Neural cell (in vitro differentiated cells): ENCODE measurements around the gene BACE1-AS. TPM values are rescaled to one million over a fixed set of nuclear protein-coding genes. Genes with fewer than 3 reads are reported as not detected.

Source experiments
- H2AFZ ChIP-seq: fragments of 200-600, 300-800 bp; sonication (generic), shearing (Covaris generic); 2 replicates; pipeline ENCODE4 v1.6.0; 2014; ENCODE audit warnings: low read depth, mild to moderate bottlenecking, antibody characterized with exemption, low read length, moderate library complexity
- H3F3A ChIP-seq: fragments of 200-600 bp; shearing (Covaris generic); 2 replicates; pipeline ENCODE4 v1.6.1; 2016; ENCODE audit warnings: mild to moderate bottlenecking, moderate library complexity, mixed read lengths, antibody characterized with exemption, low read length; ENCODE audit not compliant: insufficient read depth, poor library complexity, severe bottlenecking
- H3K27ac ChIP-seq: fragments of 200-600, 300-800 bp; sonication (generic), shearing (Covaris generic); 2 replicates; pipeline ENCODE4 v1.5.1; 2014; ENCODE audit warnings: mild to moderate bottlenecking, low read length, moderate library complexity
- H3K27me3 ChIP-seq: fragments of 300-800, 200-600 bp; sonication (generic), shearing (Covaris generic); 2 replicates; pipeline ENCODE4 v1.6.0; 2014; ENCODE audit warnings: mild to moderate bottlenecking, low read depth, low read length, moderate library complexity; ENCODE audit not compliant: insufficient read depth
- H3K36me3 ChIP-seq: fragments of 300-800, 200-600 bp; sonication (generic), shearing (Covaris generic); 2 replicates; pipeline ENCODE4 v1.5.1; 2014; ENCODE audit warnings: mild to moderate bottlenecking, antibody characterized with exemption, low read length, moderate library complexity; ENCODE audit not compliant: insufficient read depth
- H3K4me2 ChIP-seq: fragments of 300-800, 200-600 bp; sonication (generic), shearing (Covaris generic); 2 replicates; pipeline ENCODE4 v1.6.0; 2014; ENCODE audit warnings: mild to moderate bottlenecking, low read length
- H3K4me3 ChIP-seq: fragments of 300-800, 200-600 bp; sonication (generic), shearing (Covaris generic); 2 replicates; pipeline ENCODE4 v1.5.1; 2014; ENCODE audit warnings: mild to moderate bottlenecking, low read length, moderate library complexity
- H3K79me2 ChIP-seq: fragments of 200-600 bp; shearing (Covaris generic); replicated peaks from 2 replicates; pipeline ENCODE4 v1.6.0; 2014; ENCODE audit warnings: mild to moderate bottlenecking, low read length, moderate library complexity; ENCODE audit not compliant: insufficient read depth
- H3K9ac ChIP-seq: fragments of 300-800, 200-600 bp; sonication (generic), shearing (Covaris generic); 2 replicates; pipeline ENCODE4 v1.6.1; 2016; ENCODE audit warnings: mild to moderate bottlenecking, low read length, mixed read lengths
- H3K9me2 ChIP-seq: fragments of 200-600 bp; shearing (Covaris generic); 2 replicates; pipeline ENCODE4 v1.6.1; 2016; ENCODE audit warnings: mild to moderate bottlenecking, low read length, mixed read lengths; ENCODE audit not compliant: insufficient read depth
- H3K9me3 ChIP-seq: fragments of 200-600, 300-800 bp; sonication (generic), shearing (Covaris generic); 2 replicates; pipeline ENCODE4 v1.6.1; 2016; ENCODE audit warnings: mild to moderate bottlenecking, mixed run types, low read length, moderate library complexity, mixed read lengths
- H4K20me1 ChIP-seq: fragments of 200-600 bp; shearing (Covaris generic); 2 replicates; pipeline ENCODE4 v1.6.1; 2016; ENCODE audit warnings: mild to moderate bottlenecking, mixed run types; ENCODE audit not compliant: insufficient read depth
- CTCF ChIP-seq: fragments of 450-650 bp; IDR thresholded peaks from 2 replicates; pipeline ENCODE4 v1.5.1; 2014; ENCODE audit warnings: antibody characterized with exemption, mild to moderate bottlenecking, moderate library complexity; ENCODE audit not compliant: poor library complexity, severe bottlenecking
- EP300 ChIP-seq: fragments of 450-650 bp; conservative IDR thresholded peaks from 2 replicates; pipeline ENCODE4 v1.6.1; 2014; ENCODE audit warnings: antibody characterized with exemption, mild to moderate bottlenecking, moderate library complexity; ENCODE audit not compliant: poor library complexity, severe bottlenecking
- EZH2 ChIP-seq: fragments of 200-600, 300-800 bp; shearing (Covaris generic), sonication (generic); IDR thresholded peaks from 2 replicates; pipeline ENCODE4 v1.6.1; 2014; ENCODE audit warnings: antibody characterized with exemption, low read length, borderline replicate concordance, mild to moderate bottlenecking; ENCODE audit not compliant: insufficient read depth, poor library complexity, severe bottlenecking
- MXI1 ChIP-seq: fragments of 450-650 bp; conservative IDR thresholded peaks from 2 replicates; pipeline ENCODE4 v1.6.1; 2014; ENCODE audit warnings: antibody characterized with exemption, mild to moderate bottlenecking; ENCODE audit not compliant: poor library complexity, severe bottlenecking
- POLR2AphosphoS5 ChIP-seq: IDR thresholded peaks from 2 replicates; pipeline ENCODE4 v1.6.1; 2012
- RAD21 ChIP-seq: fragments of 450-650 bp; conservative IDR thresholded peaks from 2 replicates; pipeline ENCODE4 v1.6.1; 2014; ENCODE audit warnings: antibody characterized with exemption, mild to moderate bottlenecking, moderate library complexity
- SMC3 ChIP-seq: fragments of 450-650 bp; conservative IDR thresholded peaks from 2 replicates; pipeline ENCODE4 v1.6.1; 2014; ENCODE audit warnings: antibody characterized with exemption, mild to moderate bottlenecking, moderate library complexity; ENCODE audit not compliant: poor library complexity
- TAF1 ChIP-seq: IDR thresholded peaks from 2 replicates; pipeline ENCODE4 v1.6.1; 2012; ENCODE audit warnings: low read depth
- polyA plus RNA-seq: library from polyadenylated mRNA; depleted of rRNA; stranded (reverse); fragments of >200 nt; gene quantifications from 2 replicates; pipeline ENCODE4 v1.2.3, GENCODE V29; 2014
- TF ChIP-seq, protein P1 (sequence below): IDR thresholded peaks from 2 replicates; pipeline ENCODE4 v1.6.1; 2012; ENCODE audit warnings: borderline replicate concordance

The BACE1-AS gene
- polyA plus RNA-seq, 1 donor from 2014 or later: 3.8 TPM

- Histone ChIP-seq H3K27ac (no peak overlapping the region), H3K9ac (no peak overlapping the region), H3K9me2 (no peaks in the 10 kb centered on the region), H2AFZ (no peak overlapping the region), H3K9me3 (no peaks in the 10 kb centered on the region), H3K36me3 (peaks cover 3% of the 10 kb centered on the region), H3K79me2 (no peaks in the 10 kb centered on the region), H3K27me3 (no peaks in the 10 kb centered on the region), H4K20me1 (no peaks in the 10 kb centered on the region), H3F3A (no peaks in the 10 kb centered on the region), H3K4me2 (no peak overlapping the region), H3K4me3 (no peak overlapping the region)
- TF ChIP-seq RAD21 (no peak), TAF1 (no peak), CTCF (no peak), POLR2AphosphoS5 (no peak), EZH2 (no peak), MXI1 (no peak), SMC3 (no peak), EP300 (no peak)
- TF ChIP-seq, protein P1, sequence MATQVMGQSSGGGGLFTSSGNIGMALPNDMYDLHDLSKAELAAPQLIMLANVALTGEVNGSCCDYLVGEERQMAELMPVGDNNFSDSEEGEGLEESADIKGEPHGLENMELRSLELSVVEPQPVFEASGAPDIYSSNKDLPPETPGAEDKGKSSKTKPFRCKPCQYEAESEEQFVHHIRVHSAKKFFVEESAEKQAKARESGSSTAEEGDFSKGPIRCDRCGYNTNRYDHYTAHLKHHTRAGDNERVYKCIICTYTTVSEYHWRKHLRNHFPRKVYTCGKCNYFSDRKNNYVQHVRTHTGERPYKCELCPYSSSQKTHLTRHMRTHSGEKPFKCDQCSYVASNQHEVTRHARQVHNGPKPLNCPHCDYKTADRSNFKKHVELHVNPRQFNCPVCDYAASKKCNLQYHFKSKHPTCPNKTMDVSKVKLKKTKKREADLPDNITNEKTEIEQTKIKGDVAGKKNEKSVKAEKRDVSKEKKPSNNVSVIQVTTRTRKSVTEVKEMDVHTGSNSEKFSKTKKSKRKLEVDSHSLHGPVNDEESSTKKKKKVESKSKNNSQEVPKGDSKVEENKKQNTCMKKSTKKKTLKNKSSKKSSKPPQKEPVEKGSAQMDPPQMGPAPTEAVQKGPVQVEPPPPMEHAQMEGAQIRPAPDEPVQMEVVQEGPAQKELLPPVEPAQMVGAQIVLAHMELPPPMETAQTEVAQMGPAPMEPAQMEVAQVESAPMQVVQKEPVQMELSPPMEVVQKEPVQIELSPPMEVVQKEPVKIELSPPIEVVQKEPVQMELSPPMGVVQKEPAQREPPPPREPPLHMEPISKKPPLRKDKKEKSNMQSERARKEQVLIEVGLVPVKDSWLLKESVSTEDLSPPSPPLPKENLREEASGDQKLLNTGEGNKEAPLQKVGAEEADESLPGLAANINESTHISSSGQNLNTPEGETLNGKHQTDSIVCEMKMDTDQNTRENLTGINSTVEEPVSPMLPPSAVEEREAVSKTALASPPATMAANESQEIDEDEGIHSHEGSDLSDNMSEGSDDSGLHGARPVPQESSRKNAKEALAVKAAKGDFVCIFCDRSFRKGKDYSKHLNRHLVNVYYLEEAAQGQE: no peak
Measured at GRCh38 chr11:117286588-117286987, 4.6 kb upstream of the BACE1-AS start.

DNA sequence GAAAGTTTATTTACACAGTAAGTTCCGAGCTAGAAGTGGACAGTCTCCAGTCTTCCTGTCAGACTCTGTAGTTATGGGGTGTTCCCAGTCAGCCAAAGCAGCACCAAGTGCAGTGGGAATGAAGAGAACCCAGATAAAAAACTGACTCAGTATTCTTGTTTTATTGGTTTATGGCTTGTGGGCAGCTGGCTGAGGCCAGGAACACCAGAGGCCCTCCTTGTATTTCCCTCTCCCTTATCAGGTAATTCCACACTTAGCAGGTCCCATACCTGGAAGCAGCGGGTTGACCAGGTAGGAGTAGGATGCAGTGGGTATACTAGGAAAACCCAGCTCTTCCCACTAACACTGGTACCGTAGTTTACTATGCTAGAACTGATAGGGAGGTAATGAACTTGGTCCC, 3.5 kb upstream of the BACE1-AS start:
- no peak overlapping the region for H2AFZ ChIP-seq
- H3K79me2 ChIP-seq: no peaks in the 10 kb centered on the region
- no peaks in the 10 kb centered on the region for H3K27me3 ChIP-seq
- peaks cover 3% of the 10 kb centered on the region for H3K36me3 ChIP-seq
- no peaks in the 10 kb centered on the region for H3K9me2 ChIP-seq
- no peak overlapping the region for H3K4me3 ChIP-seq
- no peak overlapping the region for H3K27ac ChIP-seq
- no peak overlapping the region for H3K9ac ChIP-seq
- H3F3A ChIP-seq: no peaks in the 10 kb centered on the region
- no peaks in the 10 kb centered on the region for H3K9me3 ChIP-seq
- H4K20me1 ChIP-seq: no peaks in the 10 kb centered on the region
- no peak overlapping the region for H3K4me2 ChIP-seq
- TF ChIP-seq RAD21 (no peak), EP300 (no peak), MXI1 (no peak), TAF1 (no peak), EZH2 (no peak), CTCF (no peak), SMC3 (no peak), POLR2AphosphoS5 (no peak)
- TF ChIP-seq, protein P1: no peak
